Measurements from ENCODE around the gene NFIA. TPM values are rescaled to one million over a fixed set of nuclear protein-coding genes. Genes with fewer than 3 reads are reported as not detected.

Gene NFIA
- total RNA-seq, 1 experiment from 2014 or later: 12.7 TPM

DNA sequence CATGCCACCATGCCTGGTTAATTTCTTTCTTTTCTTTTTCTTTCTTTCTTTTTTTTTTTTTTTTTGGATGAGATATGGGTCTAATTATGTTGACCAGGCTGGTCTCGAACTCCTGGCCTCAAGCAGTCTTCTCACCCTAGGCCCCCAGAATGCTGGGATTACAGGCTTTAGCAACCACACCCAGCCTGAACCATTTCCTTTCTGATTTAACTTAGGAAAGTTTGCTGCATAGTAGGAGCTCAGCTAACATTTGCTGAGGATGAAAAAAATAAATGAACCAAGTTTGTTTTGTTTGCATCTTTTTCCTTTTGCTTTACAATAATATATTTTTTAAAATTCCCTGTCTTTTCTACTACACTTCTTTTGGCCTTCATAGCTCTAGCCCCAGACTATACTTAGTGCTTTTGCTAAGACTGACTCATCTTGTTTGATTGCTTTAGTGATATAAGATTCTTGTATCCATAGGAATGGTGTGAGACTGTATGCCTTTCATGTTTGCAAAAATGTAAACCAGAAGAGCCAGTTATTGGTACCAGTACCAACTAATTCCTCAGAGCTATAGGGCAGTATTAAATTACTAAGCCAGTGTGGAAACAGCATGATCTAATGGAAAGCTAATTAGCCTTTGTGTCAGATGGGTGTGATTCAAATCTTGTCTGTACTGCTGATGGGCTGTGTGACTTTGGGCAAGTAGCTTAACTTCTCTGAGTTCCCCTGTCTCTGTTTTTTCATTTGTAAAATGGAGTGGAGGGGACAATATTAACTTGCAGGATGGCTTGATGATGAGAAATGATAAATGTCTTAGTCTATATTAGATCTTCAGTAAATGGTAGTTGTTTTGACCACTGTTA lies 66.9 kb downstream of the NFIA start:
- H3K79me2 ChIP-seq (ENCODE audit: low read length): 0 out of 2 replicates have a peak, but pooled peaks cover 5% of the 10 kb centered on the region
- ATAC-seq: peak; percentile 97
- H3K9me3 ChIP-seq (ENCODE audit: low read length): no peaks in the 10 kb centered on the region
- H3K4me2 ChIP-seq (ENCODE audit: low read length): no peak overlapping the region
- no peak overlapping the region for H3K4me3 ChIP-seq (ENCODE audit: low read length)
- no TSS peak for BruUV-seq (replicated peaks)
- no peak for TF ChIP-seq EZH2 (IDR thresholded peaks at IDR 0.05; ENCODE audit: low read length, unreplicated experiment)
- no peak for TF ChIP-seq EZH2phosphoT487 (IDR thresholded peaks at IDR 0.05; ENCODE audit: borderline replicate concordance, low read length)
- TF ChIP-seq CTCF (conservative IDR thresholded peaks at IDR 0.05; ENCODE audit: low read depth, low read length): no peak
- peak overlapping the region; percentile 24 for H3K27ac ChIP-seq (ENCODE audit: low read length)
- H3K36me3 ChIP-seq (ENCODE audit: low read depth, low read length): no peaks in the 10 kb centered on the region
- ChIA-PET POLR2A (ENCODE audit: unreplicated experiment) (interaction anchor here (0.5 to 0.7 kb wide), 2 partner anchors 95 to 727 kb away, joined by 3 read pairs; no protein-coding TSS in a partner anchor), CTCF (interaction anchor here (0.5 to 0.6 kb wide), 2 partner anchors 439 to 692 kb away, joined by 3 to 4 read pairs; no protein-coding TSS in a partner anchor)
- no peaks in the 10 kb centered on the region for H3F3A ChIP-seq (ENCODE audit: low read length, unreplicated experiment)
- DNase-seq: peak; percentile 86
- no peak overlapping the region for H2AFZ ChIP-seq (ENCODE audit: low read length)
- H3K9me2 ChIP-seq (replicated peaks; ENCODE audit: low read length): no peaks in the 10 kb centered on the region
- intact Hi-C loops (cut with micrococcal nuclease): no loop called here
- peaks cover 25% of the 10 kb centered on the region for H3K4me1 ChIP-seq (ENCODE audit: insufficient read depth, low read length)
- H3K27me3 ChIP-seq (ENCODE audit: low read length): no peaks in the 10 kb centered on the region
- H4K20me1 ChIP-seq (ENCODE audit: low read length): no peaks in the 10 kb centered on the region
- H3K9ac ChIP-seq (ENCODE audit: low read length): no peak overlapping the region

DNA sequence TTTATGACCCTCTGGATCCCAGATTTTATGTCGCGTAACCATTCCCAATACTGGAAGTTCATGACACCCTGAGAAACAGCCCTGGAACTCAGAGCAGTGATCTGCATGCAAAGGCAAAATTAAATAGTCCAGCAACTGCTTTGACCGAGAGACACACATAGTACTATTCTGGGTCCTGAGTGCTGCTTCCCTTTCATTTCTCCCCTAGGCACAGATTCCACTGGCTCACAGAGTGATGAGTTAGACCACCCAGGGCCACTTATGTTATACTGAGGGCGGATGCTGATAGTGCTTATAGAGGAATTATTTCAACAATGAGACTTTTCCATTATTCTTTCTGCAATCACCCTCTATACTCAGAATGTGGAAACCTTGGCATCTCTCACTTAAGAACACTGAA lies 69.2 kb downstream of the NFIA start:
- DNase-seq: no peak
- H3K9me2 ChIP-seq (replicated peaks; ENCODE audit: low read length): no peaks in the 10 kb centered on the region
- H3K9ac ChIP-seq (ENCODE audit: low read length): no peak overlapping the region
- no peak overlapping the region for H2AFZ ChIP-seq (ENCODE audit: low read length)
- H3K4me1 ChIP-seq (ENCODE audit: insufficient read depth, low read length): peaks cover 21% of the 10 kb centered on the region
- no peaks in the 10 kb centered on the region for H3K36me3 ChIP-seq (ENCODE audit: low read depth, low read length)
- ATAC-seq: no peak
- no peak overlapping the region for H3K4me2 ChIP-seq (ENCODE audit: low read length)
- no peak for TF ChIP-seq CTCF (conservative IDR thresholded peaks at IDR 0.05; ENCODE audit: low read depth, low read length)
- no peak for TF ChIP-seq EZH2phosphoT487 (IDR thresholded peaks at IDR 0.05; ENCODE audit: borderline replicate concordance, low read length)
- no peak for TF ChIP-seq EZH2 (IDR thresholded peaks at IDR 0.05; ENCODE audit: low read length, unreplicated experiment)
- no peak overlapping the region for H3K27ac ChIP-seq (ENCODE audit: low read length)
- intact Hi-C loops (cut with micrococcal nuclease): no loop called here
- CTCF ChIA-PET: no interaction called here
- no peaks in the 10 kb centered on the region for H4K20me1 ChIP-seq (ENCODE audit: low read length)
- no peaks in the 10 kb centered on the region for H3F3A ChIP-seq (ENCODE audit: low read length, unreplicated experiment)
- BruUV-seq (replicated peaks): no TSS peak
- no peaks in the 10 kb centered on the region for H3K9me3 ChIP-seq (ENCODE audit: low read length)
- 0 out of 2 replicates have a peak, but pooled peaks cover 5% of the 10 kb centered on the region for H3K79me2 ChIP-seq (ENCODE audit: low read length)
- POLR2A ChIA-PET (ENCODE audit: unreplicated experiment): no interaction called here
- H3K4me3 ChIP-seq (ENCODE audit: low read length): no peak overlapping the region
- H3K27me3 ChIP-seq (ENCODE audit: low read length): no peaks in the 10 kb centered on the region

GRCh38 chr1:61152066-61152465 lies 69.7 kb downstream of the NFIA start:
- DNase-seq (no peak), ATAC-seq (no peak)
- Histone ChIP-seq H3K9ac (ENCODE audit: low read length) (no peak overlapping the region), H2AFZ (ENCODE audit: low read length) (no peak overlapping the region), H3K27me3 (ENCODE audit: low read length) (no peaks in the 10 kb centered on the region), H3K4me2 (ENCODE audit: low read length) (no peak overlapping the region), H3K4me1 (ENCODE audit: insufficient read depth, low read length) (peaks cover 21% of the 10 kb centered on the region), H3F3A (ENCODE audit: low read length, unreplicated experiment) (no peaks in the 10 kb centered on the region), H3K27ac (ENCODE audit: low read length) (no peak overlapping the region), H3K36me3 (ENCODE audit: low read depth, low read length) (no peaks in the 10 kb centered on the region), H4K20me1 (ENCODE audit: low read length) (no peaks in the 10 kb centered on the region), H3K4me3 (ENCODE audit: low read length) (no peak overlapping the region), H3K79me2 (ENCODE audit: low read length) (0 out of 2 replicates have a peak, but pooled peaks cover 5% of the 10 kb centered on the region), H3K9me2 (replicated peaks; ENCODE audit: low read length) (no peaks in the 10 kb centered on the region), H3K9me3 (ENCODE audit: low read length) (no peaks in the 10 kb centered on the region)
- no TSS peak for BruUV-seq (replicated peaks)
- intact Hi-C loops (cut with micrococcal nuclease): no loop called here
- ChIA-PET CTCF (no interaction called here), POLR2A (ENCODE audit: unreplicated experiment) (interaction anchor here (0.5 kb wide), 1 partner anchor 108 kb away, joined by 7 read pairs; no protein-coding TSS in a partner anchor)
- TF ChIP-seq EZH2 (IDR thresholded peaks at IDR 0.05; ENCODE audit: low read length, unreplicated experiment) (no peak), CTCF (conservative IDR thresholded peaks at IDR 0.05; ENCODE audit: low read depth, low read length) (no peak), EZH2phosphoT487 (IDR thresholded peaks at IDR 0.05; ENCODE audit: borderline replicate concordance, low read length) (no peak)

Data from PC-3 (cell line).